T-helper 2 cell treated with Interferon-gamma antibody and Interleukin-4, amounts not matched to agents 5 μg/mL and 100 μg/mL, for 36 hours (primary cell): Measurements from ENCODE around the gene GLRX5.

Experiments
- DNase-seq: peaks from one replicate; pipeline ENCODE4 v3.0.0; 2021; ENCODE audit warnings: low spot score
- H3K27ac Mint-ChIP-seq: one replicate; pipeline ENCODE4 v1.8.0; 2021; ENCODE audit warnings: mild to moderate bottlenecking, mixed read lengths
- H3K27me3 Mint-ChIP-seq: one replicate; pipeline ENCODE4 v1.8.0; 2021; ENCODE audit warnings: low read depth, mixed read lengths
- H3K36me3 Mint-ChIP-seq: one replicate; pipeline ENCODE4 v1.8.0; 2021; ENCODE audit warnings: low read depth, mixed read lengths
- H3K4me1 Mint-ChIP-seq: one replicate; pipeline ENCODE4 v1.8.0; 2021; ENCODE audit warnings: low read depth, mixed read lengths
- H3K4me3 Mint-ChIP-seq: one replicate; pipeline ENCODE4 v1.8.0; 2022; ENCODE audit warnings: mild to moderate bottlenecking, moderate library complexity, mixed read lengths
- H3K9me3 Mint-ChIP-seq: one replicate; pipeline ENCODE4 v1.8.0; 2021; ENCODE audit warnings: mixed read lengths

The GLRX5 gene

DNA sequence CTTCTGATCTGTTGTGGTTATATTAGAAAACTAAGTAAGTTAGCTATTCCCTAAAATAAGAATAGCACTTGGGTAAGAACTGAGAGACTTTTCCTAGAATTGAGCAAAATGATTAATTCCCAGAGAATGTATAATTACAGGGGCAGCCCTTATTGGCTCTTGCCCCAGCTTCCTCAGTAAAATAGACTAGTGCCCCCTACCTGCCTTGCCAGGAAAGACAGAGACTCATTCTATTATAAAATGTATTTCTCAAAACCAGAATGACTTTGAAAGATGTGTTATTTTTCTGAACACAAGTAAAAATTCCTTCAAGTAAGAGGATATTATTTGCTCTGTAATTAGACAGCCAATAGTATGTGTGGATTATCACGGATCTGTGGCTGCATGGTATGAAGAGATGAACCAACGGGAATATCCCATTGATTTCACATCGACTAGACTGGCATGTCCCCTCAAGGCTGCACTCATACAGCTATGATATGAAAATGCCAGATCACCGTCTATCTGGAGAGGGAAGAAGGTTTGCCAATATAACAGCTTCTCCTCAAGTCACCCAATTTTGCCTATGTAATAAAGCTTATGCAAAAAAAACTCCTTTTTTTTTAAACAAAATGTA is 7.4 kb upstream of the GLRX5 start:
- Mint-ChIP-seq H3K4me3 (peak overlapping the region; percentile 48), H3K36me3 (peaks cover 17% of the 10 kb centered on the region), H3K27ac (peak overlapping the region; percentile 68), H3K27me3 (no peaks in the 10 kb centered on the region), H3K9me3 (no peaks in the 10 kb centered on the region), H3K4me1 (peaks cover 60% of the 10 kb centered on the region)
- no peak for DNase-seq

DNA sequence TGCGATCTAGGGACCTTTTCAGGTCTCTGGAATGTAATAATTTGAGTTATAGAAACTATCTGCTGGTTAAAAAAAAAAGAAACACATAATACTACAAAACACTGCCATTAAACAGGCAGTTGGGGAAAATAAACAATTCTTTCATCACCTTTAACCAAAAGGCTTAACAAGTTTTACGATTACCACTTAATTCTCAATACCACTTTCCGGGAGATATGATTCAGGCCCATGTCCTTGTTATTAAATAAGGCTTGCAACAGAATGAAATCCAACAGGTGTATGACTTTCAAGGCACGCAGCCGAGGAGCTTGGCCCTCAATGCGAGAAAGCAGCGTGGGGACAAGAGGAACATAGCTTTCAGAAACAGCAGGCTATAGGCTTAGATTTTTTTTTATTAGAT is 5.6 kb upstream of the GLRX5 start:
- peaks cover 55% of the 10 kb centered on the region for H3K4me1 Mint-ChIP-seq

DNA sequence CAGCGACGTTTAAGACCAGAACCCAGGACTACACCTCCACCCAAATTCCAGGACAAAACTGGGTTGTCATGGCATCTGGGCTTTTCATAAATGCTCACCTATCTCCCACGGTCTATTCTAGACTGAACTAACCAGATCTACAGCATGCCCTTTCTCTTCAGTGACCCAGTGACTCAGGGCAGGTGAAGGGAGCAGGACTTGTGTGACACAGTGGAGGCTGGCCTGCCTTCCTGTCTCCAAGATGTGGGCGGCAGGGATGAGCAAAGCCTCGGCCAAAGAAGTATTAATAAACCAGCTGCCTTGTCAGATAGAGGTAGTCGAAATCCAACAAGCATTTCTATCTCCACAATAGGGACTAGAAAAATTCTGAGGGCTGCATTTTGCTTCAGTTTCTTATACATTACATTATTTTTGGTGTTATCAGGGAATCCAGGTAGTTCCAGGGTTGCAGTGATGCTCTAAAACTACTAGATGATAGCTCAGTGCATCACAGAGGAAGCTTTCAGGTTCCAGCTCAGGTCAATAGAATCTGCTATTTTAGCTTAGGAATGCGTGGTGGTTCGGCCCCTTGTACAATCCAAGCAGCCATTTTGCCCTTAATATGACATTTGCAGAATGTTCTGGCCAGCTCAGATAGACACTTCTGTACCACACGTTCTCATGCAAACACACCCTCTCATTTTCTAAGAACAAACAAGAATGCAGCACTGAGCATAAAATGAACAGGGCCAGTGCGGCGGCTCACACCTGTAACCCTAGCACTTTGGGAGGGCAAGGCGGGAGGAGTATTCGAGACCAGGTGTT is 4.2 kb upstream of the GLRX5 start:
- no peak for DNase-seq
- H3K4me3 Mint-ChIP-seq = no peak overlapping the region
- peaks cover 44% of the 10 kb centered on the region for H3K4me1 Mint-ChIP-seq
- H3K27me3 Mint-ChIP-seq = no peaks in the 10 kb centered on the region
- peaks cover 25% of the 10 kb centered on the region for H3K36me3 Mint-ChIP-seq
- peak overlapping the region; percentile 17 for H3K27ac Mint-ChIP-seq
- no peaks in the 10 kb centered on the region for H3K9me3 Mint-ChIP-seq

More for the DNA sequence above, 5.6 kb upstream of the GLRX5 start:
- no peak overlapping the region for H3K27ac Mint-ChIP-seq
- no peak overlapping the region for H3K4me3 Mint-ChIP-seq
- H3K36me3 Mint-ChIP-seq = peaks cover 23% of the 10 kb centered on the region
- DNase-seq = no peak
- no peaks in the 10 kb centered on the region for H3K27me3 Mint-ChIP-seq
- H3K9me3 Mint-ChIP-seq = no peaks in the 10 kb centered on the region

DNA sequence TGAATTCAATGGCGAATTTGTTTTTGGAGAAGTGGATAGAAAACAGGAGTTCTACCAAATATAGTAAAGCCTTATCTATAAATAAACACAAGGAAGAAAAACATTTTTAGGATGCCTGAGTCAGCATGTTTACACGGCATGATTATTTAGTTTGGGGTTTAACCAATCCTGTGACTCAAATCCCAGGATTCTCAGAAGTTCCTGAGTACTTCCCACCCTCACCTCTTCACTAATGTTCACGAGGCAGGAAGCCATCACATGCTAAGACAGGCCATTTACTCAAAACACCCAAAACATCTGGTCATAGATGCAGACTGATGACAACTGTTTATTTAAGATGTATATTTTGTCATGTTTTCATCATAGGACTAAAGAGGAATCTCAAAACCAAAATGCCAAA is 3.4 kb upstream of the GLRX5 start:
- H3K27ac Mint-ChIP-seq = peak overlapping the region; percentile 41
- H3K36me3 Mint-ChIP-seq = peaks cover 25% of the 10 kb centered on the region
- H3K27me3 Mint-ChIP-seq = no peaks in the 10 kb centered on the region
- no peaks in the 10 kb centered on the region for H3K9me3 Mint-ChIP-seq
- DNase-seq = no peak
- H3K4me3 Mint-ChIP-seq = no peak overlapping the region
- peaks cover 45% of the 10 kb centered on the region for H3K4me1 Mint-ChIP-seq

DNA sequence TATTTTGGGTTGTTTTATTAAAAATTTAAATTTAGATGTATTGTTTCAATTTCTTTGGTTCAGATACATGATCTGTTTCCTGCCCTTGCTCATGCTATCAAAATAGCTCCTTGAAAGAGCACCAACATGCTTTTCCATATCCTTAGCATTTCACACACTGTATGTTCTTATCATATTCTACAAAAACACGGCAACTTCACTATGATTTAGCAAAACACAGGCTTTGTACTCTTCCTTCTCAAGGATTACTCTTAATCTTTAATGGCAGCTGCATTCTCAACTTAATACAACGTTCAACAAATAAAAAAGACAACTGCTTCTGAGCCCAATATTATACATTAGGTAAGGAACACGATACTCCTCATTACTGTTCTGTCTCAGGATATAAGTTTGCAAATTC is 2.9 kb upstream of the GLRX5 start:
- no peaks in the 10 kb centered on the region for H3K27me3 Mint-ChIP-seq

GRCh38 chr14:95533391-95533821 is 1.4 kb upstream of the GLRX5 start:
- Mint-ChIP-seq H3K27ac (peak overlapping the region; percentile 89), H3K9me3 (no peaks in the 10 kb centered on the region), H3K4me3 (peak overlapping the region; percentile 96), H3K27me3 (no peaks in the 10 kb centered on the region), H3K4me1 (peaks cover 51% of the 10 kb centered on the region), H3K36me3 (peaks cover 25% of the 10 kb centered on the region)
- DNase-seq = no peak

More for the DNA sequence above, 2.9 kb upstream of the GLRX5 start:
- Mint-ChIP-seq H3K4me3 (peak overlapping the region; percentile 96), H3K27ac (peak overlapping the region; percentile 44), H3K9me3 (no peaks in the 10 kb centered on the region), H3K36me3 (peaks cover 25% of the 10 kb centered on the region), H3K4me1 (peaks cover 48% of the 10 kb centered on the region)
- no peak for DNase-seq

DNA sequence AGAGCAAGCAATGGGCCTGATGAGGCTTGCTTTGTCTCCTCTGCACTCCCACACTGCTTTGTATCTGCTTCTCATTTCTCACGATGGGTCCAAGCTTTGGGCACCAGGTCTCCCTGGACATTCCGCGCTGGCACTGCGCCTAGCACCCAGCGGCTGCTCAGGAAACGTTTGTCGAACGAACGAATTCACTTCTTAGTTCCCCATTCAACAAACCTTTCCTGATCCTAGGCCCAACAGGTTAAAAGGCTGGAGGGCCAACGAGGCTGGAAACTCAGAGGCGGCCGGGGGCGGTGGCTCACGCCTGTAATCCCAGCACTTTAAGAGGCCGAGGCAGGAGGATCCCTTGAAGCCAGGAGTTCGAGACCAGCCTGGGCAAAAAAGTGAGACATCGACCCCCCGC is 1.0 kb upstream of the GLRX5 start:
- Mint-ChIP-seq H3K4me3 (peak overlapping the region; percentile 96), H3K9me3 (no peaks in the 10 kb centered on the region), H3K27me3 (no peaks in the 10 kb centered on the region), H3K36me3 (peaks cover 25% of the 10 kb centered on the region), H3K27ac (peak overlapping the region; percentile 89), H3K4me1 (peaks cover 53% of the 10 kb centered on the region)
- no peak for DNase-seq

DNA sequence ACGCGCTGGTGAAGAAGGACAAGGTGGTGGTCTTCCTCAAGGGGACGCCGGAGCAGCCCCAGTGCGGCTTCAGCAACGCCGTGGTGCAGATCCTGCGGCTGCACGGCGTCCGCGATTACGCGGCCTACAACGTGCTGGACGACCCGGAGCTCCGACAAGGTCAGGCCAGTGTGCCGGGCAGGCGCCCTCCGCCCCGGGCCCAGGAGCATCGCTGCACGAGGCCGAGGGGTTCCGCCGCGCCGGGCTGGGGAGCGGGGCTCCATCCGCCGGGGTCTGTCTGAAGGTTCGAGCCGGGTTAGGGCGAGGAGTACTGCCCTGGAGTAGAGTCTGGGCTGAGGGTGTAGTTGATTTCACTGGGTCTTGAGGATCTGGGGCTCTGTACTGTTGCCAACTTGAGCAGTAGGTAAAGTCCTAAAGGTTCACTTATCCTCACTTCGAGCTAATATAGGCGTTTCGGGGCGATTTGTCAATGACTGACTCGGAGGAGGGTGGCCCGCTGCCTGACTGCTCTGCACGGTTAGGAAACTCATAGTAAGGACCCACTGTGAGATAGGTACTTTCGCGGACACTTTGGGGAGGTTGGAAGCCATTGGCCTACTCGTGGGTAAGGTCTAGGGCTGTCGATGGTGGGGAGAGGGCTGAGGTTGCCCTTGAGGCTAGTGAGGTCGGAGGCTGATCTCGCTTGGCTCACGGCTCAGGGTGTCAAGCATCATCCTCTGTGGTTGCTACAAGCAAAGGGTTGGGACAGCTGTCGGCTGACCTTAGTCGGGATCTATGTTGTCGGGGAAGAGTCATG is 574 bp downstream of the GLRX5 start:
- peak overlapping the region; percentile 87 for H3K27ac Mint-ChIP-seq
- peak; percentile 18 for DNase-seq
- peaks cover 20% of the 10 kb centered on the region for H3K36me3 Mint-ChIP-seq
- H3K9me3 Mint-ChIP-seq = no peaks in the 10 kb centered on the region
- peaks cover 53% of the 10 kb centered on the region for H3K4me1 Mint-ChIP-seq
- H3K27me3 Mint-ChIP-seq = no peaks in the 10 kb centered on the region
- H3K4me3 Mint-ChIP-seq = peak overlapping the region; percentile 96

DNA sequence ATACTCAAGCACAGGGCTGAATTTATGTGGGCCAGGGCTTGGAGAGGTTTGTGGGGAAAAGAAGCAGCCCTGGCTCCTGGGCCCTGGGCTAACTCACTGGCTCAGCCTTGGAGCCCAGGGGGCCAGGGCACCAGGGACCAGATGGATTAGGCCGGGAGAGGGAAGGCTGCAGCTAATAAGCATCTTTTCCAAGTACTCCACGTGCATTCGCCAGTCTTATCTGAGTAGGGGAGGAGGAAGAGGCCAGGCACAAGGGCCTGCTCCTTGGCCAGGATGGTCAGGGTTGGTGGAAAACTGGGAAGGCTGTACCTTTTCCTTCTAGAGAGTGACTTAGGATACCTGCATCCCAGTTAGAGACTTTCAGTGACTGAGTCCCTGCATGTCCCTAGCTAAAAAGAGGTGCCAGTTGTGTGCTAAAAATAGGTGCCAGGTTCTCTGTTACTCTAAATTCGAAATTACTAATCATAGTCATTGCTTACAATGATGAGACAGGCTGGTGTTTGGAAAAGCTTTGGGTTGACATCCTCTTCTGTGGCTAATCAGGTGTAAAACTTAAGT is 1.3 kb downstream of the GLRX5 start:
- Mint-ChIP-seq H3K9me3 (no peaks in the 10 kb centered on the region), H3K27me3 (no peaks in the 10 kb centered on the region), H3K27ac (peak overlapping the region; percentile 87), H3K4me3 (peak overlapping the region; percentile 96), H3K36me3 (peaks cover 18% of the 10 kb centered on the region), H3K4me1 (peaks cover 48% of the 10 kb centered on the region)
- DNase-seq = no peak

GRCh38 chr14:95536671-95537070 is 1.8 kb downstream of the GLRX5 start:
- no peaks in the 10 kb centered on the region for H3K27me3 Mint-ChIP-seq
- H3K36me3 Mint-ChIP-seq = peaks cover 17% of the 10 kb centered on the region
- no peak for DNase-seq
- H3K9me3 Mint-ChIP-seq = no peaks in the 10 kb centered on the region
- no peak overlapping the region for H3K27ac Mint-ChIP-seq
- H3K4me3 Mint-ChIP-seq = peak overlapping the region; percentile 32
- peaks cover 46% of the 10 kb centered on the region for H3K4me1 Mint-ChIP-seq

DNA sequence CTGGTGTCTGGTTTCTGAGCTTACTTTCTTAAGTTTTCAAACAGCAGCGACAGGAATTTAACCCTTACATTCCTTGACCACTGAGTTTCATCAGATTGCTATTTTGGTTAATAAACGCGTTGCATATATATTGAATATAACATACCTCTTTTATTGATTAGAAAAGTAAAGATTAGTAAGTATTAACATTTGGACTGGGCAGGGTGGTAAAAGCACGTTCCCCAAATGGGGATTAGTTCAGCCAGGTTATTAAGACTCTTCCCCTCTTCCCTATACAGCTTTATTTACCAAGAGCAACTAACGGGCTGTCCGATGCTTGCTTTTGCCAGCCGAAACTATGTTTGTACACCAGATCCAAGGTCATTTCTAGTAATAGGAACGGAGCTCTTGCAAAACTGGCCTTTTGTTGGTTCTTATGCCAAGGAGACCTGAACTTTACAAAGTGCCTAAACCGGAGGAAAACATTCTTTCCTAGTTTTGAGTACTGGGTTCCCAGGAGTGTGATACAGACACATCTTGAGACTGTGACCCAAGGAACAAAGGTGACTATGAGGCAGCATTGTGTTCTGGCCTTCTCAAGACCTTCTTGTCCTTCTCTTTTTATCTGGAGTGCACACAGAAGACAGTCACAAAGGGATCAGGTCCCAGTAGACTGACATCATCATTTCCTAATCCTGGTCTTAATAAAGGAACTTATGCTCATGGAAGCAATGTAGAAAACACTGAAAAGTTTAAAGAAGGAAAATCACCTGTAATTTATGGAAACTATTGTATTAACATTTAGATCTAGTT is 2.6 kb downstream of the GLRX5 start:
- DNase-seq = no peak
- peak overlapping the region; percentile 35 for H3K27ac Mint-ChIP-seq
- H3K9me3 Mint-ChIP-seq = no peaks in the 10 kb centered on the region
- H3K4me3 Mint-ChIP-seq = peak overlapping the region; percentile 35
- no peaks in the 10 kb centered on the region for H3K27me3 Mint-ChIP-seq
- H3K36me3 Mint-ChIP-seq = peaks cover 11% of the 10 kb centered on the region
- H3K4me1 Mint-ChIP-seq = peaks cover 39% of the 10 kb centered on the region

GRCh38 chr14:95538801-95539509 is 4.1 kb downstream of the GLRX5 start:
- DNase-seq = no peak
- no peak overlapping the region for H3K27ac Mint-ChIP-seq
- H3K9me3 Mint-ChIP-seq = no peaks in the 10 kb centered on the region
- H3K4me3 Mint-ChIP-seq = no peak overlapping the region
- peaks cover 29% of the 10 kb centered on the region for H3K4me1 Mint-ChIP-seq
- no peaks in the 10 kb centered on the region for H3K27me3 Mint-ChIP-seq
- H3K36me3 Mint-ChIP-seq = peaks cover 4% of the 10 kb centered on the region
